BJ (cell line): ENCODE results near the gene FBXO48. TPM values are rescaled to one million over a fixed set of nuclear protein-coding genes. Genes with fewer than 3 reads are reported as not detected.

ENCODE experiments used
- CTCF ChIA-PET: fragments of 350-600 bp; formaldehyde crosslinking; extraction: SDS; loops from one replicate; lab custom pipeline; 2021; ENCODE audit warnings: antibody characterized with exemption, inconsistent platforms; lab: Yijun Ruan, JAX
- POLR2A ChIA-PET: fragments of 300-600 bp; sonication (Branson Sonifier 250); formaldehyde crosslinking; extraction: SDS; loops from one replicate; lab custom pipeline; 2021; ENCODE audit warnings: antibody characterized with exemption; lab: Charles Lee
- DNase-seq: peaks from one replicate; pipeline ENCODE4 v3.0.0-alpha.2; 2011; ENCODE audit warnings: low read depth
- H3K27me3 ChIP-seq: 2 replicates; pipeline ENCODE4 v1.6.0; 2011; ENCODE audit warnings: low read length; ENCODE audit not compliant: control insufficient read depth, insufficient read depth
- H3K36me3 ChIP-seq: 2 replicates; pipeline ENCODE4 v1.5.1; 2011; ENCODE audit warnings: low read length; ENCODE audit not compliant: control insufficient read depth, insufficient read depth
- H3K4me3 ChIP-seq: 2 replicates; pipeline ENCODE4 v1.5.1; 2011; ENCODE audit warnings: low read depth, mild to moderate bottlenecking, control low read depth, low read length
- CTCF ChIP-seq: IDR thresholded peaks from 2 replicates; pipeline ENCODE4 v1.5.1; 2011; ENCODE audit warnings: low read depth, mild to moderate bottlenecking, control low read depth, inconsistent platforms, low read length, moderate library complexity; ENCODE audit not compliant: insufficient read depth
- polyA plus RNA-seq: library from polyadenylated mRNA; depleted of rRNA; stranded (reverse); fragments of >200 nt; gene quantifications from 2 replicates; pipeline ENCODE4 v1.2.3, GENCODE V29; 2011

FBXO48 gene
- polyA plus RNA-seq, 1 experiment: 0.49 TPM

- no peak for DNase-seq
- no peaks in the 10 kb centered on the region for H3K27me3 ChIP-seq
- no peak overlapping the region for H3K4me3 ChIP-seq
- POLR2A ChIA-PET: no interaction called here
- no peaks in the 10 kb centered on the region for H3K36me3 ChIP-seq
- peak; percentile 71 for TF ChIP-seq CTCF
- CTCF ChIA-PET: interaction anchor here (0.6 to 7.2 kb wide), 37 partner anchors 10 to 595 kb away, joined by 3 to 69 read pairs (median 4); partner anchors contain the start of gene CNRIP1
These were observed 3.7 kb downstream of the FBXO48 start for GRCh38 chr2:68463287-68463877.

GRCh38 chr2:68458981-68459380 is 8.1 kb downstream of the FBXO48 start:
- POLR2A ChIA-PET: no interaction called here
- no peaks in the 10 kb centered on the region for H3K36me3 ChIP-seq
- TF ChIP-seq CTCF: no peak
- no peak for DNase-seq
- CTCF ChIA-PET: interaction anchor here (0.6 to 1.4 kb wide), 2 partner anchors 8 to 245 kb away, joined by 3 read pairs; partner anchors contain the start of genes APLF and FBXO48
- H3K27me3 ChIP-seq: no peaks in the 10 kb centered on the region
- H3K4me3 ChIP-seq: no peak overlapping the region

GRCh38 chr2:68456198-68456597 is 10.9 kb downstream of the FBXO48 start:
- POLR2A ChIA-PET: no interaction called here
- no peaks in the 10 kb centered on the region for H3K27me3 ChIP-seq
- H3K36me3 ChIP-seq: no peaks in the 10 kb centered on the region
- TF ChIP-seq CTCF: no peak
- no peak overlapping the region for H3K4me3 ChIP-seq
- CTCF ChIA-PET: interaction anchor here (0.7 to 1.2 kb wide), 2 partner anchors 11 to 14 kb away, joined by 3 to 4 read pairs; partner anchors contain the start of genes APLF and FBXO48
- no peak for DNase-seq

GRCh38 chr2:68454719-68455118 is 12.4 kb downstream of the FBXO48 start:
- ChIA-PET CTCF (interaction anchor here (2.3 kb wide), 1 partner anchor 8 kb away, joined by 16 read pairs; no protein-coding TSS in a partner anchor), POLR2A (no interaction called here)
- no peak for TF ChIP-seq CTCF
- Histone ChIP-seq H3K4me3 (no peak overlapping the region), H3K27me3 (no peaks in the 10 kb centered on the region), H3K36me3 (no peaks in the 10 kb centered on the region)
- no peak for DNase-seq

- no peaks in the 10 kb centered on the region for H3K27me3 ChIP-seq
- no peak for DNase-seq
- H3K36me3 ChIP-seq: no peaks in the 10 kb centered on the region
- ChIA-PET CTCF (interaction anchor here (1.2 to 2.3 kb wide), 3 partner anchors 9 to 141 kb away, joined by 4 to 16 read pairs (median 4); no protein-coding TSS in a partner anchor), POLR2A (interaction anchor here (0.6 kb wide), 1 partner anchor 14 kb away, joined by 3 read pairs; the partner anchor contains the start of gene APLF)
- no peak overlapping the region for H3K4me3 ChIP-seq
- TF ChIP-seq CTCF: no peak
These were observed 13.2 kb downstream of the FBXO48 start for GRCh38 chr2:68453761-68454360.
